Liver (tissue), 10 donors: ENCODE results near the gene SSX3. TPM values are rescaled to one million over a fixed set of nuclear protein-coding genes. Genes with fewer than 3 reads are reported as not detected.

Source experiments
- DNase-seq: peaks from one replicate; pipeline ENCODE4 v3.0.0-alpha.2; 2017; ENCODE audit warnings: low spot score
- H3K27ac ChIP-seq, 2 donors: one replicate each; pipeline ENCODE4 v1.7.0; 2013; ENCODE audit warnings: inconsistent platforms in 2 of 2, low read length in 2 of 2, control low read depth in 1 of 2, low read depth in 1 of 2, mild to moderate bottlenecking in 1 of 2
- H3K27me3 ChIP-seq, 4 donors: one replicate each; pipeline versions ENCODE4 v1.6.1 to v1.7.0; 2013; ENCODE audit warnings: low read length in 3 of 4, inconsistent platforms in 1 of 4, mild to moderate bottlenecking in 1 of 4, moderate library complexity in 1 of 4; ENCODE audit not compliant: control insufficient read depth in 4 of 4, insufficient read depth in 4 of 4
- H3K36me3 ChIP-seq, 4 donors: one replicate each; pipeline versions ENCODE4 v1.6.1 to v1.7.0; 2013; ENCODE audit warnings: low read length in 3 of 4, mild to moderate bottlenecking in 3 of 4, low read depth in 1 of 4, moderate library complexity in 1 of 4; ENCODE audit not compliant: control insufficient read depth in 4 of 4, insufficient read depth in 3 of 4
- H3K4me1 ChIP-seq, 4 donors: one replicate each; pipeline versions ENCODE4 v1.6.1 to v1.7.0; 2013; ENCODE audit warnings: low read length in 3 of 4, mild to moderate bottlenecking in 3 of 4, moderate library complexity in 1 of 4; ENCODE audit not compliant: control insufficient read depth in 4 of 4, insufficient read depth in 4 of 4
- H3K4me3 ChIP-seq, 3 donors: one replicate each; pipeline versions ENCODE4 v1.6.1 to v1.7.0; 2013; ENCODE audit warnings: low read length in 3 of 3, control low read depth in 1 of 3, low read depth in 1 of 3, mild to moderate bottlenecking in 1 of 3
- H3K9ac ChIP-seq, 2 donors: one replicate each; pipeline ENCODE4 v1.7.0; 2013; ENCODE audit warnings: low read length in 2 of 2, mild to moderate bottlenecking in 2 of 2, moderate library complexity in 2 of 2, control low read depth in 1 of 2, low read depth in 1 of 2
- H3K9me3 ChIP-seq, 4 donors: one replicate each; pipeline versions ENCODE4 v1.6.1 to v1.7.0; 2013; ENCODE audit warnings: low read length in 3 of 4; ENCODE audit not compliant: control insufficient read depth in 4 of 4
- GABPA ChIP-seq, 2 donors: IDR thresholded peaks in 1 of 2; conservative IDR thresholded peaks in 1 of 2; 2 replicates each; pipeline ENCODE4 v1.6.1; 2016; ENCODE audit warnings: antibody characterized with exemption in 2 of 2, mild to moderate bottlenecking in 1 of 2, moderate library complexity in 1 of 2
- HNF4G ChIP-seq: IDR thresholded peaks from 2 replicates; pipeline ENCODE4 v1.6.1; 2016; ENCODE audit warnings: antibody characterized with exemption
- RAD21 ChIP-seq, 2 donors: IDR thresholded peaks; 2 replicates each; pipeline ENCODE4 v1.6.1; 2016; ENCODE audit warnings: antibody characterized with exemption in 2 of 2, mild to moderate bottlenecking in 2 of 2
- WGBS: extraction: QIAGEN DNeasy Blood & Tissue Kit; methylation state at CpG from one replicate; pipeline ENCODE4 v1.1.7; 2013; 5-methylcytosine and 5-hydroxymethylcytosine counted together
- polyA plus RNA-seq, 2 donors: library from polyadenylated mRNA; stranded (reverse) in 1 of 2; unstranded in 1 of 2; fragments of 200-250 nt in 1 of 2; fragments of >200 nt in 1 of 2; fragmentation: Nextera tagmentation in 1 of 2; extraction: Ambion mirVana in 1 of 2; gene quantifications; one replicate each; pipeline versions ENCODE4 v1.2.1 to v1.2.3, GENCODE V29; 2013 to 2015
- small RNA-seq: library from RNA; depleted of rRNA; stranded (forward); fragments of <200 nt; gene quantifications from one replicate; pipeline ENCODE3, GENCODE V24; 2014
- total RNA-seq, 2 donors: library from RNA; depleted of rRNA; stranded (reverse); fragments of >200 nt; gene quantifications; one replicate each; pipeline ENCODE4 v1.2.3, GENCODE V29; 2014
- TF ChIP-seq, protein P1 (sequence below): fragments of 150-350 bp; IDR thresholded peaks from 2 replicates; pipeline ENCODE4 v1.5.1; 2017; ENCODE audit warnings: improper control_type of control experiment, low read depth, low read length; ENCODE audit not compliant: missing input control
- donor health status: healthy.
- donor health status: healthy.
- donor health status: healthy.
- donor health status: healthy.
- donor health status: healthy.

The SSX3 gene
- total and polyA plus RNA-seq, 4 donors: not detected

DNA sequence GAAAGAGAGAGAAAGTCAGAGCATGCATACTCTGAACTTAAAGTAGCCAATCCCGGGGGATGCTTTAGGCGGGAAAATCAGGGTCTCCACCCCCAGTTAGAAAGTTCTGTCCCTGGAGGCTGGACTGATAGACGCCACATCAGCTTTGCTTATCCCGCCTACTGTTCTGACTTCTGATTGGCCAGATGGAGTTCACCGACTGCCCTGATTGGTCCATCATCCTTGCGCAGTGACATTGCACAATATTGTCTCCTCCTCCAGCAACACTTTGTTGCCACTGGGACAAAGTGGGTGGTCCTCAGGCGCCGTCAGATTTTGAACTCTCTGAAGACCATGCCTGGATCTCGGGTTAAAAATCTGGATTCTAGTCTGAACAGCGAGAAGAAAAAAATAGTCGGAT is 50.3 kb downstream of the SSX3 start:
- H3K9ac ChIP-seq: no peak overlapping the region
- H3K36me3 ChIP-seq: no peaks in the 10 kb centered on the region
- WGBS: 91% methylated on average over 11 of the region's 11 CpGs
- H3K4me3 ChIP-seq: no peak overlapping the region
- TF ChIP-seq RAD21 (IDR thresholded peaks at IDR 0.05) (no peak), HNF4G (no peak), GABPA (IDR thresholded peaks at IDR 0.05 in 1 of 2, conservative IDR thresholded peaks at IDR 0.05 in 1 of 2) (no peak)
- TF ChIP-seq, protein P1, sequence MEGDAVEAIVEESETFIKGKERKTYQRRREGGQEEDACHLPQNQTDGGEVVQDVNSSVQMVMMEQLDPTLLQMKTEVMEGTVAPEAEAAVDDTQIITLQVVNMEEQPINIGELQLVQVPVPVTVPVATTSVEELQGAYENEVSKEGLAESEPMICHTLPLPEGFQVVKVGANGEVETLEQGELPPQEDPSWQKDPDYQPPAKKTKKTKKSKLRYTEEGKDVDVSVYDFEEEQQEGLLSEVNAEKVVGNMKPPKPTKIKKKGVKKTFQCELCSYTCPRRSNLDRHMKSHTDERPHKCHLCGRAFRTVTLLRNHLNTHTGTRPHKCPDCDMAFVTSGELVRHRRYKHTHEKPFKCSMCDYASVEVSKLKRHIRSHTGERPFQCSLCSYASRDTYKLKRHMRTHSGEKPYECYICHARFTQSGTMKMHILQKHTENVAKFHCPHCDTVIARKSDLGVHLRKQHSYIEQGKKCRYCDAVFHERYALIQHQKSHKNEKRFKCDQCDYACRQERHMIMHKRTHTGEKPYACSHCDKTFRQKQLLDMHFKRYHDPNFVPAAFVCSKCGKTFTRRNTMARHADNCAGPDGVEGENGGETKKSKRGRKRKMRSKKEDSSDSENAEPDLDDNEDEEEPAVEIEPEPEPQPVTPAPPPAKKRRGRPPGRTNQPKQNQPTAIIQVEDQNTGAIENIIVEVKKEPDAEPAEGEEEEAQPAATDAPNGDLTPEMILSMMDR: no peak
- no peaks in the 10 kb centered on the region for H3K4me1 ChIP-seq
- no peaks in the 10 kb centered on the region for H3K27me3 ChIP-seq
- no peak overlapping the region for H3K27ac ChIP-seq
- DNase-seq: no peak
- H3K9me3 ChIP-seq: no peaks in the 10 kb centered on the region

Small RNAs within 50 kb of the gene (small RNA-seq; reads per million reads assigned to genes)
- not detected for gene AL606490.7
- not detected for gene AL606490.9

Other genes with a start within 250 kb of the SSX3 start
- gene SPACA5B, start 226.1 kb downstream of the SSX3 start, total RNA-seq: not detected
- not detected for gene SPACA5B, start 226.1 kb downstream of the SSX3 start, polyA plus RNA-seq
- gene SSX5, start 159.9 kb downstream of the SSX3 start, total RNA-seq: not detected
- not detected for gene SSX5, start 159.9 kb downstream of the SSX3 start, polyA plus RNA-seq
- gene SSX1, start 101.3 kb downstream of the SSX3 start, total RNA-seq: not detected
- not detected for gene SSX1, start 101.3 kb downstream of the SSX3 start, polyA plus RNA-seq
- not detected for gene SSX4, start 26.8 kb upstream of the SSX3 start, total RNA-seq
- not detected for gene SSX4, start 26.8 kb upstream of the SSX3 start, polyA plus RNA-seq
- gene SSX4B, start 55.3 kb upstream of the SSX3 start, total RNA-seq: not detected
- gene SSX4B, start 55.3 kb upstream of the SSX3 start, polyA plus RNA-seq: not detected
- 10 to 100 TPM in 1 of 2 donors, under 1 TPM in 1; 0.25 to 81.3 TPM for gene SLC38A5, start 113.6 kb upstream of the SSX3 start, total RNA-seq
- gene SLC38A5, start 113.6 kb upstream of the SSX3 start, polyA plus RNA-seq: under 1 TPM; 0.38 to 0.53 TPM
- gene FTSJ1, start 119.5 kb upstream of the SSX3 start, total RNA-seq: 10 to 100 TPM; 13.3 to 21.8 TPM
- 10 to 100 TPM; 14.3 to 19.6 TPM for gene FTSJ1, start 119.5 kb upstream of the SSX3 start, polyA plus RNA-seq
- gene PORCN, start 152.3 kb upstream of the SSX3 start, total RNA-seq: 1 to 10 TPM in 1 of 2 donors, under 1 TPM in 1; 0.70 to 2.8 TPM
- gene PORCN, start 152.3 kb upstream of the SSX3 start, polyA plus RNA-seq: 1 to 10 TPM; 2.8 to 4.9 TPM
- gene EBP, start 165.1 kb upstream of the SSX3 start, total RNA-seq: 100 to 1,000 TPM; 304 to 362 TPM
- gene EBP, start 165.1 kb upstream of the SSX3 start, polyA plus RNA-seq: 100 to 1,000 TPM; 376 to 474 TPM
- 1 to 10 TPM; 3.2 to 3.5 TPM for gene TBC1D25, start 183.0 kb upstream of the SSX3 start, total RNA-seq
- gene TBC1D25, start 183.0 kb upstream of the SSX3 start, polyA plus RNA-seq: 1 to 10 TPM; 2.6 to 5.8 TPM
- gene RBM3, start 217.8 kb upstream of the SSX3 start, total RNA-seq: 10 to 100 TPM; 81.0 to 87.3 TPM
- gene RBM3, start 217.8 kb upstream of the SSX3 start, polyA plus RNA-seq: 10 to 100 TPM; 28.6 to 43.2 TPM
- 10 to 100 TPM; 25.4 to 39.8 TPM for gene WDR13, start 240.8 kb upstream of the SSX3 start, total RNA-seq
- gene WDR13, start 240.8 kb upstream of the SSX3 start, polyA plus RNA-seq: 10 to 100 TPM; 37.2 to 73.7 TPM